Fibroblast of lung (primary cell): ENCODE measurements around the gene C10orf67.

Experiments used
- CTCF ChIP-seq, 2 donors: IDR thresholded peaks in 1 of 2; conservative IDR thresholded peaks in 1 of 2; 1 replicate in 1 of 2; 2 replicates in 1 of 2; pipeline ENCODE4 v1.5.1; 2011 to 2012; ENCODE audit warnings: low read length in 2 of 2, control low read depth in 1 of 2, inconsistent platforms in 1 of 2, low read depth in 1 of 2, mild to moderate bottlenecking in 1 of 2
- EZH2 ChIP-seq: IDR thresholded peaks from 2 replicates; pipeline ENCODE4 v1.5.1; 2012; ENCODE audit warnings: low read length, control low read depth, mild to moderate bottlenecking; ENCODE audit errors: missing control alignments

GRCh38 chr10:23344241-23344841 is at the start of gene C10orf67:
- TF ChIP-seq CTCF (conservative IDR thresholded peaks at IDR 0.05 in 1 of 2, IDR thresholded peaks at IDR 0.05 in 1 of 2; ENCODE audit: low read depth in 1 of 2, low read length in 2 of 2) = no peak
- TF ChIP-seq EZH2 = no peak
